NCI-H2081 (cell line): Measurements from ENCODE around the gene CA4.
"Not testable (repeated sequence)": the region's sequence is repeated elsewhere in the genome, so short reads cannot be mapped to it uniquely, and the experiment has no call there.

Experiments used
- DNase-seq, 2 experiments: peaks; one replicate each; lab custom pipeline; 2025; lab: John Stamatoyannopoulos, UW

CA4 gene

GRCh38 chr17:60174767-60175166, 25.0 kb downstream of the CA4 start:
- DNase-seq: not testable (repeated sequence)

GRCh38 chr17:60176763-60177162, 27.0 kb downstream of the CA4 start:
- peak in 1 of 2 experiments; percentile 61 for DNase-seq

GRCh38 chr17:60178180-60178579, 28.4 kb downstream of the CA4 start:
- DNase-seq: peak in 1 of 2 experiments; percentile 43

- not testable (repeated sequence) for DNase-seq
Observed at GRCh38 chr17:60180380-60180779, 30.6 kb downstream of the CA4 start.

- not testable (repeated sequence) for DNase-seq
Observed at GRCh38 chr17:60186372-60186771, 36.6 kb downstream of the CA4 start.

- DNase-seq: not testable (repeated sequence)
Observed at GRCh38 chr17:60186846-60187745, 37.3 kb downstream of the CA4 start.

GRCh38 chr17:60188759-60189158, 39.0 kb downstream of the CA4 start:
- DNase-seq: no peak

GRCh38 chr17:60190032-60190431, 40.3 kb downstream of the CA4 start:
- DNase-seq: not testable (repeated sequence)

- DNase-seq: not testable (repeated sequence)
Observed at GRCh38 chr17:60193032-60193431, 43.3 kb downstream of the CA4 start.

- no peak for DNase-seq
Observed at GRCh38 chr17:60193482-60193881, 43.7 kb downstream of the CA4 start.

- DNase-seq: not testable (repeated sequence)
Observed at GRCh38 chr17:60194141-60194540, 44.4 kb downstream of the CA4 start.

GRCh38 chr17:60198630-60199029, 48.9 kb downstream of the CA4 start:
- DNase-seq: not testable (repeated sequence)

GRCh38 chr17:60205782-60206181, 56.0 kb downstream of the CA4 start:
- DNase-seq: not testable (repeated sequence)

- not testable (repeated sequence) for DNase-seq
Observed at GRCh38 chr17:60208302-60208701, 58.5 kb downstream of the CA4 start.
